Mesendoderm (in vitro differentiated cells): ENCODE results near the gene NRXN3.

Source experiments
- DNase-seq: peaks from one replicate; pipeline ENCODE4 v3.0.0; 2013
- H2AK5ac ChIP-seq: 2 replicates; pipeline ENCODE4 v1.6.1; 2013; ENCODE audit warnings: low read length, inconsistent platforms
- H2BK120ac ChIP-seq: 2 replicates; pipeline ENCODE4 v1.6.1; 2013; ENCODE audit warnings: low read depth, mild to moderate bottlenecking, low read length, moderate library complexity, mixed read lengths
- H2BK15ac ChIP-seq: replicated peaks from 2 replicates; pipeline ENCODE4 v1.6.1; 2013; ENCODE audit warnings: low read depth, mild to moderate bottlenecking, moderate library complexity
- H2BK5ac ChIP-seq: 2 replicates; pipeline ENCODE4 v1.6.1; 2013; ENCODE audit warnings: low read length, inconsistent platforms
- H3K18ac ChIP-seq: 2 replicates; pipeline ENCODE4 v1.6.1; 2013; ENCODE audit warnings: mild to moderate bottlenecking, low read length, mixed read lengths
- H3K23ac ChIP-seq: one replicate; pipeline ENCODE4 v1.6.1; 2013; ENCODE audit warnings: low read length
- H3K27ac ChIP-seq: 2 replicates; pipeline ENCODE4 v1.5.1; 2013; ENCODE audit warnings: low read depth, mild to moderate bottlenecking, inconsistent platforms, low read length, moderate library complexity
- H3K27me3 ChIP-seq: 2 replicates; pipeline ENCODE4 v1.6.1; 2013; ENCODE audit warnings: low read length, control low read depth, mild to moderate bottlenecking, inconsistent platforms; ENCODE audit not compliant: insufficient read depth, poor library complexity
- H3K36me3 ChIP-seq: 2 replicates; pipeline ENCODE4 v1.6.1; 2013; ENCODE audit warnings: low read length, inconsistent platforms; ENCODE audit not compliant: control insufficient read depth, insufficient read depth
- H3K4ac ChIP-seq: one replicate; pipeline ENCODE4 v1.6.1; 2013; ENCODE audit warnings: low read depth, mild to moderate bottlenecking, low read length, moderate library complexity
- H3K4me1 ChIP-seq: 2 replicates; pipeline ENCODE4 v1.6.1; 2013; ENCODE audit warnings: low read depth, low read length, inconsistent platforms; ENCODE audit not compliant: control insufficient read depth
- H3K4me2 ChIP-seq: 2 replicates; pipeline ENCODE4 v1.6.1; 2013; ENCODE audit warnings: low read length
- H3K4me3 ChIP-seq: 2 replicates; pipeline ENCODE4 v1.5.1; 2013; ENCODE audit warnings: mild to moderate bottlenecking, low read length
- H3K56ac ChIP-seq: one replicate; pipeline ENCODE4 v1.6.1; 2013; ENCODE audit warnings: low read length
- H3K79me1 ChIP-seq: 2 replicates; pipeline ENCODE4 v1.6.1; 2013; ENCODE audit warnings: low read length, inconsistent platforms
- H3K79me2 ChIP-seq: 2 replicates; pipeline ENCODE4 v1.6.1; 2013; ENCODE audit warnings: mild to moderate bottlenecking, low read length; ENCODE audit not compliant: control insufficient read depth, insufficient read depth
- H3K9ac ChIP-seq: 2 replicates; pipeline ENCODE4 v1.6.1; 2013; ENCODE audit warnings: low read length, inconsistent platforms
- H4K5ac ChIP-seq: one replicate; pipeline ENCODE4 v1.6.1; 2013; ENCODE audit warnings: low read length
- H4K8ac ChIP-seq: one replicate; pipeline ENCODE4 v1.6.1; 2013; ENCODE audit warnings: low read depth, mild to moderate bottlenecking, control low read depth, low read length, moderate library complexity
- WGBS: extraction: QIAGEN DNeasy Blood & Tissue Kit; methylation state at CpG from one replicate; pipeline ENCODE4 v1.1.7; 2013; ENCODE audit warnings: low lambda C conversion rate, missing lambda C conversion rate; ENCODE audit not compliant: insufficient coverage; ENCODE audit errors: extremely low coverage; 5-methylcytosine and 5-hydroxymethylcytosine counted together

Gene NRXN3

GRCh38 chr14:78829274-78829673 is 659.1 kb downstream of the NRXN3 start:
- Histone ChIP-seq H2BK5ac (no peak overlapping the region), H3K27ac (no peak overlapping the region), H3K23ac (no peak overlapping the region), H3K18ac (no peak overlapping the region), H3K79me2 (no peaks in the 10 kb centered on the region), H3K4me1 (no peaks in the 10 kb centered on the region), H3K27me3 (no peaks in the 10 kb centered on the region), H3K9ac (no peak overlapping the region), H4K5ac (no peak overlapping the region), H3K4me3 (no peak overlapping the region), H4K8ac (no peak overlapping the region), H3K36me3 (no peaks in the 10 kb centered on the region), H3K79me1 (no peaks in the 10 kb centered on the region), H3K56ac (no peak overlapping the region), H2BK120ac (no peak overlapping the region), H3K4me2 (no peak overlapping the region), H2AK5ac (no peak overlapping the region), H2BK15ac (no peak overlapping the region), H3K4ac (no peak overlapping the region)
- WGBS: no CpG with 5 or more reads among the region's 1 CpG
- DNase-seq: no peak

- no peaks in the 10 kb centered on the region for H3K27me3 ChIP-seq
- no peak overlapping the region for H3K4me2 ChIP-seq
- no peak overlapping the region for H2BK5ac ChIP-seq
- no peak overlapping the region for H3K4ac ChIP-seq
- no peak overlapping the region for H3K27ac ChIP-seq
- H3K9ac ChIP-seq: no peak overlapping the region
- no peaks in the 10 kb centered on the region for H3K79me2 ChIP-seq
- H2AK5ac ChIP-seq: no peak overlapping the region
- H3K79me1 ChIP-seq: no peaks in the 10 kb centered on the region
- no peak overlapping the region for H3K4me3 ChIP-seq
- H3K18ac ChIP-seq: no peak overlapping the region
- H2BK120ac ChIP-seq: no peak overlapping the region
- H3K4me1 ChIP-seq: no peaks in the 10 kb centered on the region
- H4K8ac ChIP-seq: no peak overlapping the region
- H3K36me3 ChIP-seq: no peaks in the 10 kb centered on the region
- H3K56ac ChIP-seq: no peak overlapping the region
- no CpG with 5 or more reads among the region's 12 CpGs for WGBS
- H4K5ac ChIP-seq: no peak overlapping the region
- H3K23ac ChIP-seq: no peak overlapping the region
- no peak for DNase-seq
- H2BK15ac ChIP-seq: no peak overlapping the region
Observed at GRCh38 chr14:78834766-78835451, 664.7 kb downstream of the NRXN3 start.

- DNase-seq: no peak
- Histone ChIP-seq H3K23ac (no peak overlapping the region), H2AK5ac (no peak overlapping the region), H4K8ac (no peak overlapping the region), H3K4ac (no peak overlapping the region), H3K56ac (no peak overlapping the region), H3K9ac (no peak overlapping the region), H2BK5ac (no peak overlapping the region), H3K4me2 (no peak overlapping the region), H3K4me1 (no peaks in the 10 kb centered on the region), H2BK15ac (no peak overlapping the region), H3K79me2 (no peaks in the 10 kb centered on the region), H2BK120ac (no peak overlapping the region), H4K5ac (no peak overlapping the region), H3K18ac (no peak overlapping the region), H3K36me3 (no peaks in the 10 kb centered on the region), H3K79me1 (no peaks in the 10 kb centered on the region), H3K4me3 (no peak overlapping the region), H3K27ac (no peak overlapping the region), H3K27me3 (no peaks in the 10 kb centered on the region)
- no CpG with 5 or more reads among the region's 1 CpG for WGBS
Observed at GRCh38 chr14:78835909-78836308, 665.7 kb downstream of the NRXN3 start.

GRCh38 chr14:78836777-78837176 is 666.6 kb downstream of the NRXN3 start:
- Histone ChIP-seq H3K4me2 (no peak overlapping the region), H3K56ac (no peak overlapping the region)
- WGBS: no CpG with 5 or more reads among the region's 4 CpGs

GRCh38 chr14:78838959-78839358 is 668.8 kb downstream of the NRXN3 start:
- no peak overlapping the region for H3K56ac ChIP-seq
- no CpG with 5 or more reads among the region's 2 CpGs for whole genome bisulfite sequencing

More at GRCh38 chr14:78836777-78837176, 666.6 kb downstream of the NRXN3 start:
- Histone ChIP-seq H2BK15ac (no peak overlapping the region), H3K36me3 (no peaks in the 10 kb centered on the region), H4K8ac (no peak overlapping the region), H2BK5ac (no peak overlapping the region), H4K5ac (no peak overlapping the region), H3K27ac (no peak overlapping the region), H3K23ac (no peak overlapping the region), H3K4ac (no peak overlapping the region), H3K27me3 (no peaks in the 10 kb centered on the region), H3K18ac (no peak overlapping the region), H3K79me2 (no peaks in the 10 kb centered on the region), H3K4me3 (no peak overlapping the region), H2AK5ac (no peak overlapping the region), H2BK120ac (no peak overlapping the region), H3K9ac (no peak overlapping the region), H3K79me1 (no peaks in the 10 kb centered on the region), H3K4me1 (no peaks in the 10 kb centered on the region)
- peak; percentile 94 for DNase-seq

GRCh38 chr14:78840898-78841297 is 670.7 kb downstream of the NRXN3 start:
- no peak overlapping the region for H2BK15ac ChIP-seq
- no peak overlapping the region for H3K4me3 ChIP-seq
- H3K4ac ChIP-seq: no peak overlapping the region
- H3K18ac ChIP-seq: no peak overlapping the region
- no peak overlapping the region for H2BK5ac ChIP-seq
- no peaks in the 10 kb centered on the region for H3K79me1 ChIP-seq
- no peaks in the 10 kb centered on the region for H3K36me3 ChIP-seq
- no peak overlapping the region for H3K9ac ChIP-seq
- H2AK5ac ChIP-seq: no peak overlapping the region
- no peaks in the 10 kb centered on the region for H3K4me1 ChIP-seq
- no peak overlapping the region for H4K8ac ChIP-seq
- H3K56ac ChIP-seq: no peak overlapping the region
- H3K27me3 ChIP-seq: no peaks in the 10 kb centered on the region
- H3K79me2 ChIP-seq: no peaks in the 10 kb centered on the region
- no peak overlapping the region for H3K23ac ChIP-seq
- WGBS: no CpG with 5 or more reads among the region's 1 CpG
- no peak for DNase-seq
- H3K27ac ChIP-seq: no peak overlapping the region
- H4K5ac ChIP-seq: no peak overlapping the region
- no peak overlapping the region for H2BK120ac ChIP-seq
- H3K4me2 ChIP-seq: no peak overlapping the region

More at GRCh38 chr14:78838959-78839358, 668.8 kb downstream of the NRXN3 start:
- Histone ChIP-seq H2AK5ac (no peak overlapping the region), H3K27ac (no peak overlapping the region), H3K4me3 (no peak overlapping the region), H4K5ac (no peak overlapping the region), H2BK120ac (no peak overlapping the region), H3K18ac (no peak overlapping the region), H4K8ac (no peak overlapping the region), H3K79me2 (no peaks in the 10 kb centered on the region), H3K36me3 (no peaks in the 10 kb centered on the region), H3K4ac (no peak overlapping the region), H3K27me3 (no peaks in the 10 kb centered on the region), H3K4me2 (no peak overlapping the region), H2BK5ac (no peak overlapping the region), H3K4me1 (no peaks in the 10 kb centered on the region), H2BK15ac (no peak overlapping the region), H3K23ac (no peak overlapping the region), H3K79me1 (no peaks in the 10 kb centered on the region), H3K9ac (no peak overlapping the region)
- no peak for DNase-seq
